ENCODE results near the gene PACSIN1. TPM values are rescaled to one million over a fixed set of nuclear protein-coding genes. Genes with fewer than 3 reads are reported as not detected.

The PACSIN1 gene
- total RNA-seq, 1 experiment from 2014 or later: 7.0 TPM

GRCh38 chr6:34568341-34569201 is 102.7 kb downstream of the PACSIN1 start:
- H2BK20ac ChIP-seq (ENCODE audit: low read depth, low read length, poor library complexity, severe bottlenecking): no peak overlapping the region
- Mint-ChIP-seq H3K27me3 (ENCODE audit: low read depth) (no peaks in the 10 kb centered on the region), H3K4me3 (no peak overlapping the region), H3K4me1 (peaks cover 21 to 39% of the 10 kb centered on the region in 2 experiments), H3K27ac (peak overlapping the region; percentile 68 to 84 (median 75); a peak in 6 of 7 replicates), H3K36me3 (ENCODE audit: insufficient read depth in 1 of 3, low read depth in 3 of 3) (no peaks in the 10 kb centered on the region), H3K9me3 (no peaks in the 10 kb centered on the region; a peak in 1 of 5 replicates)
- H2AFZ ChIP-seq (ENCODE audit: low read length): no peak overlapping the region
- no peak overlapping the region for H2AK5ac ChIP-seq (ENCODE audit: insufficient read length, low read length)
- no peaks in the 10 kb centered on the region for H3K4me1 ChIP-seq (ENCODE audit: insufficient read depth, low read length)
- H3K14ac ChIP-seq (ENCODE audit: insufficient read depth, low read length): peak overlapping the region; percentile 19; the same call in 1 of the 2 replicates
- H2BK12ac ChIP-seq (ENCODE audit: insufficient read length, low read depth, low read length): no peak overlapping the region
- no peak overlapping the region for H3K9ac ChIP-seq (ENCODE audit: extremely low read depth, insufficient read length, low read length)
- H3K27ac ChIP-seq (ENCODE audit: insufficient read length, low read depth, low read length): no peak overlapping the region
- no peaks in the 10 kb centered on the region for H3K79me2 ChIP-seq (ENCODE audit: insufficient read depth, low read length)
- H3K4me2 ChIP-seq (ENCODE audit: insufficient read depth, insufficient read length, low read length): no peak overlapping the region
- DNase-seq: no peak
- H3T11ph ChIP-seq (ENCODE audit: low read length): no peak overlapping the region
- no peak overlapping the region for H3K23ac ChIP-seq (ENCODE audit: insufficient read length, low read depth, low read length)
- TF ChIP-seq CTCF (conservative IDR thresholded peaks at IDR 0.05): no peak
- no peak overlapping the region for H2BK5ac ChIP-seq (ENCODE audit: insufficient read length, low read length)
- H3K79me1 ChIP-seq (ENCODE audit: insufficient read depth, low read depth, low read length, poor library complexity, severe bottlenecking): no peaks in the 10 kb centered on the region
- no peak overlapping the region for H3K18ac ChIP-seq (ENCODE audit: insufficient read length, low read depth, low read length)
- no CpG with 5 or more reads among the region's 12 CpGs for WGBS (ENCODE audit: extremely low coverage, insufficient read length, low lambda C conversion rate)
- H2BK120ac ChIP-seq (ENCODE audit: low read depth, low read length, poor library complexity, severe bottlenecking): no peak overlapping the region
- no peak overlapping the region for H3K56ac ChIP-seq (ENCODE audit: insufficient read length, low read depth, low read length)
- H4K5ac ChIP-seq (ENCODE audit: insufficient read length, low read depth, low read length): no peak overlapping the region
- no peaks in the 10 kb centered on the region for H3K23me2 ChIP-seq (ENCODE audit: insufficient read length, low read depth, low read length, poor library complexity, severe bottlenecking)
- H3K9me3 ChIP-seq (ENCODE audit: control insufficient read depth, low read depth, low read length): no peaks in the 10 kb centered on the region
- H4K91ac ChIP-seq (ENCODE audit: insufficient read length, low read depth, low read length): no peak overlapping the region
- no peak overlapping the region for H3K4ac ChIP-seq (ENCODE audit: low read depth, low read length)
- no peak overlapping the region for H4K8ac ChIP-seq (replicated peaks; ENCODE audit: insufficient read length, low read depth, low read length)
- H3K27me3 ChIP-seq (ENCODE audit: insufficient read depth, low read length): no peaks in the 10 kb centered on the region
- H4K20me1 ChIP-seq (ENCODE audit: control insufficient read depth, insufficient read depth, insufficient read length): no peaks in the 10 kb centered on the region
- no peak overlapping the region for H2BK15ac ChIP-seq (ENCODE audit: low read depth, low read length)
